Ovary (tissue), 3 donors: ENCODE data around the gene DOLK.

Experiments used
- POLR2A ChIP-seq: fragments of 450-650 bp; IDR thresholded peaks from one replicate; pipeline ENCODE4 v1.6.1; 2017; ENCODE audit warnings: antibody characterized with exemption, mild to moderate bottlenecking, moderate library complexity
- TF ChIP-seq, protein P1 (sequence below), 3 donors: fragments of 450-650 bp in 2 of 3; fragments of 200-600 bp in 1 of 3; IDR thresholded peaks; one replicate each; pipeline versions ENCODE4 v1.5.1 to v1.8.0; 2016 to 2022; ENCODE audit warnings: antibody characterized with exemption in 3 of 3, mild to moderate bottlenecking in 1 of 3
- donor health status: DM: no; HTN: no; CAD: no.

DNA sequence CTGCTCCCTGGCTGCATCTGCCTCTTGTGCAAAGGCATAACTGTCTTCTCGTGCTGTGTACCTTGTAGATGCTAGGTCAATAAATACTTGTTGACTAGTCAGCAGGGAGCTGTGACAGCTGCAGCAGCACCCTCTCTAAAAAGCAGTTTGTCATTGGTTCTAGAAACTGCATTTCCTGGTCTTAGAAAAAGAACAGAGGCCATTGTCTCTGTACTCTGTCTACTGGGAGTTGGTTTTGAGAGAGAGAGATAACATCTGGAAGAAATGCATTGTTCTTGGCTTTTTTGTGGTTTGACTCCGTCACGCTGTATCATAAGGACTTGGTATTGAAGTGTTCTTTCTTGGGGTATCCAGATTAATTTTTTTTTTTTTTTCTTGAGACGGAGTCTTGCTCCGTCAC is 48.4 kb upstream of the DOLK start:
- TF ChIP-seq, protein P1, sequence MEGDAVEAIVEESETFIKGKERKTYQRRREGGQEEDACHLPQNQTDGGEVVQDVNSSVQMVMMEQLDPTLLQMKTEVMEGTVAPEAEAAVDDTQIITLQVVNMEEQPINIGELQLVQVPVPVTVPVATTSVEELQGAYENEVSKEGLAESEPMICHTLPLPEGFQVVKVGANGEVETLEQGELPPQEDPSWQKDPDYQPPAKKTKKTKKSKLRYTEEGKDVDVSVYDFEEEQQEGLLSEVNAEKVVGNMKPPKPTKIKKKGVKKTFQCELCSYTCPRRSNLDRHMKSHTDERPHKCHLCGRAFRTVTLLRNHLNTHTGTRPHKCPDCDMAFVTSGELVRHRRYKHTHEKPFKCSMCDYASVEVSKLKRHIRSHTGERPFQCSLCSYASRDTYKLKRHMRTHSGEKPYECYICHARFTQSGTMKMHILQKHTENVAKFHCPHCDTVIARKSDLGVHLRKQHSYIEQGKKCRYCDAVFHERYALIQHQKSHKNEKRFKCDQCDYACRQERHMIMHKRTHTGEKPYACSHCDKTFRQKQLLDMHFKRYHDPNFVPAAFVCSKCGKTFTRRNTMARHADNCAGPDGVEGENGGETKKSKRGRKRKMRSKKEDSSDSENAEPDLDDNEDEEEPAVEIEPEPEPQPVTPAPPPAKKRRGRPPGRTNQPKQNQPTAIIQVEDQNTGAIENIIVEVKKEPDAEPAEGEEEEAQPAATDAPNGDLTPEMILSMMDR (IDR thresholded peaks at IDR 0.05): no peak
- no peak for TF ChIP-seq POLR2A
